Left kidney (tissue), 8 donors: ENCODE data around the gene PPP1R13B. TPM values are rescaled to one million over a fixed set of nuclear protein-coding genes. Genes with fewer than 3 reads are reported as not detected.
"Not testable (repeated sequence)": the region's sequence is repeated elsewhere in the genome, so short reads cannot be mapped to it uniquely, and the experiment has no call there.

Experiments
- DNase-seq: peaks from one replicate; pipeline ENCODE4 v3.0.0-alpha.2; 2013
- long read RNA-seq, 8 donors: transcript quantifications; one replicate each; lab custom pipeline, GENCODE V29; 2026
- polyA plus RNA-seq: library from polyadenylated mRNA; unstranded; fragments of 120-200 nt; gene quantifications from one replicate; pipeline ENCODE4 v1.2.1, GENCODE V29; 2013; ENCODE audit not compliant: insufficient read length

Gene PPP1R13B, protein sequence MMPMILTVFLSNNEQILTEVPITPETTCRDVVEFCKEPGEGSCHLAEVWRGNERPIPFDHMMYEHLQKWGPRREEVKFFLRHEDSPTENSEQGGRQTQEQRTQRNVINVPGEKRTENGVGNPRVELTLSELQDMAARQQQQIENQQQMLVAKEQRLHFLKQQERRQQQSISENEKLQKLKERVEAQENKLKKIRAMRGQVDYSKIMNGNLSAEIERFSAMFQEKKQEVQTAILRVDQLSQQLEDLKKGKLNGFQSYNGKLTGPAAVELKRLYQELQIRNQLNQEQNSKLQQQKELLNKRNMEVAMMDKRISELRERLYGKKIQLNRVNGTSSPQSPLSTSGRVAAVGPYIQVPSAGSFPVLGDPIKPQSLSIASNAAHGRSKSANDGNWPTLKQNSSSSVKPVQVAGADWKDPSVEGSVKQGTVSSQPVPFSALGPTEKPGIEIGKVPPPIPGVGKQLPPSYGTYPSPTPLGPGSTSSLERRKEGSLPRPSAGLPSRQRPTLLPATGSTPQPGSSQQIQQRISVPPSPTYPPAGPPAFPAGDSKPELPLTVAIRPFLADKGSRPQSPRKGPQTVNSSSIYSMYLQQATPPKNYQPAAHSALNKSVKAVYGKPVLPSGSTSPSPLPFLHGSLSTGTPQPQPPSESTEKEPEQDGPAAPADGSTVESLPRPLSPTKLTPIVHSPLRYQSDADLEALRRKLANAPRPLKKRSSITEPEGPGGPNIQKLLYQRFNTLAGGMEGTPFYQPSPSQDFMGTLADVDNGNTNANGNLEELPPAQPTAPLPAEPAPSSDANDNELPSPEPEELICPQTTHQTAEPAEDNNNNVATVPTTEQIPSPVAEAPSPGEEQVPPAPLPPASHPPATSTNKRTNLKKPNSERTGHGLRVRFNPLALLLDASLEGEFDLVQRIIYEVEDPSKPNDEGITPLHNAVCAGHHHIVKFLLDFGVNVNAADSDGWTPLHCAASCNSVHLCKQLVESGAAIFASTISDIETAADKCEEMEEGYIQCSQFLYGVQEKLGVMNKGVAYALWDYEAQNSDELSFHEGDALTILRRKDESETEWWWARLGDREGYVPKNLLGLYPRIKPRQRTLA
- 44.3 TPM for polyA plus RNA-seq
- long read RNA-seq, donor 1, full-length matches to known transcripts, result 8 of 15 reads
- long read RNA-seq, donor 1, partial matches to known transcripts, result 7 of 15 reads
- long read RNA-seq, donor 1, other reads (novel, unspliced or antisense), result 0 of 15 reads
- long read RNA-seq, donor 2, partial matches to known transcripts, result 18 of 20 reads
- long read RNA-seq, donor 2, other reads (novel, unspliced or antisense), result 0 of 20 reads
- long read RNA-seq, donor 3, partial matches to known transcripts, result 58 of 81 reads
- long read RNA-seq, donor 3, other reads (novel, unspliced or antisense), result 17 of 81 reads
- long read RNA-seq, donor 4, result 0 reads
- long read RNA-seq, donor 5, result 0 reads
- long read RNA-seq, donor 6, partial matches to known transcripts, result 0 of 4 reads
- long read RNA-seq, donor 6, other reads (novel, unspliced or antisense), result 0 of 4 reads
- long read RNA-seq, donor 7, partial matches to known transcripts, result 0 of 2 reads
- long read RNA-seq, donor 7, other reads (novel, unspliced or antisense), result 0 of 2 reads
- long read RNA-seq, donor 8, partial matches to known transcripts, result 0 of 5 reads
- long read RNA-seq, donor 8, other reads (novel, unspliced or antisense), result 0 of 5 reads

DNA sequence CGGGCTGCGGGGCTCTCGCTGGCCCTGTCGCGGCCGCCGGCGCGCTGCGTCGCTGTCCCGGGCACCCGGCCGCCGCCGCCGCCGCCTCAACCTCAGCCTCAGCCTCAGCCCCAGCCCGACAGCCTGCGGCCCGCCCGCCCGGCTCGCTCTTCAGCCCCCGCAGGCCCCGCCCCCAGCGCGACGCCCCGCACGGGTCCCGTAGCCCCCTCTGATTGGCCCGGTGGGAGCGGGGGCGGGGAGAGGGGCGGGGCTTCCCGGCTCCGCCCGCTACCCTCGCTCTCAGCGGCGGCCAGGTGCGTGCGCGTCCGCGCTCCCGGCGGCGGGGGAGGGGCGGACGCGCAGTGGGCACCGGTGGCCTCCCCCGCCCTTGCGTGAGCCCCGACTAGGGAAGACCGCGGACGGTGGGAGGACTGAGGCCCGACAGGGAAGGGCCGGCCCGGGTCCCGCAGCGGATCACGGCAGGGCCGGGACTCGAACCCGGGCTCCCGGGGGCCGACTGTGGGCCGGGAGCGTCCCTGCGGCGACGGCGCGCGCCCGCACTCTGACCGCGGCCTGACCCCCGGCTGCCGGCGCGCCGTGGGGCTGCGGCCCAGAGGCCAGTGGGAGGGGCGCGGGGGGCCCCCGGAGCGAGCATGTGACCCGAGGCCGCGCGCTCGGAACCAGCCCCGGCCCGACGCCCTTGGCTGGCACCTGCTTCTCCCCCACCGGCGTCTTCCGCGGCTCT is at the start of gene PPP1R13B:
TSS of gene PPP1R13B (minus strand) at position 125 of the 724 bp plus-strand sequence. CDS start 268 bp downstream, outside the sequence.
- DNase-seq, result peak; percentile 90

DNA sequence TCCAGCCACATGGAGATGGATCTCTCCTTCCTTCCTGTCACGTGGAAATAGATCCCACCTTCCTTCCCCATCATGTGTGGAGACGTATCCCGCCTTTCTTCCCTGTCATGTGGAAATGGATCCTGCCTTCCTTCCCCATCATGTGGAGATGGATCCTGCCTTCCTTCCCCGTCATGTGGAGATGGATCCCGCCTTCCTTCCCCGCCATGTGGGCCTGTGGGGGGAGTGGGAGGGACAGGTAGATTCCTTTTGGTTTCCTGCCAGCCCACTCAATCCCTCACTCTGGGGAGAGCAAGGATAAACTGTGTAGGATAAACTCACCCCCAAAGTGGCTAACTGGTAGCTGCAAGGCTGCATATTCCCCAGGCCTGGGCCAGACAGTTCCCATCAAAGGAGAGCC is 49.2 kb upstream of the PPP1R13B start:
- DNase-seq, result no peak

DNA sequence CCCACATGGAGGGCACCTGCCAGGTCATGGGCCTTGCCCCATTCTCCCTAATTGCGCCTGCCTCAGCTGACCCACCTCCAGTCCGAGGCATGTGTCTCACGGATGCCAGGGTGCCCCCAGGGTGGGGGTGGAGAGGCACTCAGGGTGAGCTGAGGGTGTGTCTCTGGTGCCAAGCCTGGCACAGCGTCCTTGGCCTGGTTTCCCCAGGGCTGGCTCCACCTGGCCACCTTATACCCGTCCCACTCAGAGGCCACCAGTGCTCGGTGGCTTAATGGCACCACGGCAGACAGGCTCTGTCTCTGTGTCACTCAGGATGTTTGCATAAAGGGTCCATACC is 47.3 kb upstream of the PPP1R13B start:
- DNase-seq, result no peak

DNA sequence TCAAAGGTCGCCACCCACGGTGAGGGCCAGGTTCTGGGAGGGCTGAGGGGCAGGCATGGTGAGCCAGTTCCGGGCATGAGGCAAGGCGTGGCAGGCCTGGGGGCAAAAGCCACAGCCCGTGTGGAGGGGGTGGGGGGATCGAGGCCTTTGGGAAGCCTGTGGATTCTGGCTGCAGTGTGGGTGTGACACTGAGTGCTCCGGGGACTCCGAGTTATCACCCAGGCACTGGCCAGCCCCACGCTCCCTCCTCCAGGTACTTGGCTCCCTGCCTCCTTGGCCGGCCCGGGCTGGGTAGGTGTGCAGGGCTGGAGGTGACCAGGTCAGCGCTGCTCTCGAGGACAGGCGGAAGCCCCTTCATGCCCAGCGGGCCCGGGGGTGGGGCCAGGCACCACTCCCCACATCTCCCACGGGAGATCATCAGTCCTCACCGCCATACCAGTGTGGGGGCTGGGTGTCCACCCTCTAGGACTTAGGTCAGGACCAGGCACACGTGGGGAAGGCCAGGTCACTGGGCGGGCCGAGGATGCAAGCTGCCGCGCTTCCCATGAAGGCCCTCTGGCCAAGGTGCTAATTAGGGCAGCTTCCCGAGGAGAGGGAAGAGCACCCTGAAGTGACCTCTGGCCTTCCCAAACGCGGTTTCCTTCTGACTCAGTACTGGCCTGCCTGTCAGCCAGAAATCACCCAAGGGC is 46.8 kb upstream of the PPP1R13B start:
- DNase-seq, result no peak

DNA sequence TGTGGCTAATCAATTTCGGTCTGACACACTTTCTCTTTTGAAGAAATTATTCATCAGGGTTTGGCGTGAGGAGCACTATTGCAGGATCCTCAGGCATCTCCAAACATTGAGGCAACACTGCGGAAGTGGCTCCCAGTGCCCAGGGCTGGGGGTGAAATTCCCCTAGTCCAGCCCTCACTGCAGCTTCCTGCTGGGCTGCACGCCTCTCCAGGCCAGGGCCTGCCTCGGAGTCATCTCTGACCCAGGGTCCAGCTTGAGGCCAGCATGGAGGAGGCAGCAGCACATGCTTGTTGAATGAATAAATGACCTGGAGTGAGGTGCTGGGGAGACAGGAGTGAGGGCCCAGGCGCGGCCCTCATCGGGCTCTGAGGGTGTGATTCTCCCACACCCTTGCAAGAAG is 44.9 kb upstream of the PPP1R13B start:
- DNase-seq, result no peak

DNA sequence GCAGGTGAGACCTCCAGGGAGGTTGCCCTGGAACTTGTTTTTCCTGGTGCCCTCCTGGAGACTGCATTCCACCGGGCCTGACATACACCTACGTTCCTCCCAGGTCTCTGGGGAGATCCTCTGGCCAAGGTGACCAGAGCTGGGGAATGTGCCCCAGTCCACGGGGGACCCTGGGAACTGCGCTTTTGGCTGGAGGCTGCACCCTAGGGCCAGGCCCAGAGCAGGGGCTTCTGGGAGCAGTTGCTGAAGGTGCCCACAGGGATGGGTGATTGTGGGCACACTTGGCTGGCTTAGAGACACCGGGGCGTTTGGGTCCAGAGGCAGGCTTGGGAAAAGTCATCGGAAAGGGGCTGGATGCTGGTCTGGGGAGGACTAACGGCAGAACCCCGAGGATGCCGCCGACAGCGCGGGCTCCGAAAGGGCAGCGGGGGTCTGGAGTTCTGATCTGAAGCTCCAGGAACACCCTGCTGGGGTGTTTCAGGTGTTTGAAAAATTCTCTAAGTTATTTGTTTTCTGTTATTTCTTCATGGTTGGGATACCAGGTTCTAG is 44.4 kb upstream of the PPP1R13B start:
- DNase-seq, result no peak

DNA sequence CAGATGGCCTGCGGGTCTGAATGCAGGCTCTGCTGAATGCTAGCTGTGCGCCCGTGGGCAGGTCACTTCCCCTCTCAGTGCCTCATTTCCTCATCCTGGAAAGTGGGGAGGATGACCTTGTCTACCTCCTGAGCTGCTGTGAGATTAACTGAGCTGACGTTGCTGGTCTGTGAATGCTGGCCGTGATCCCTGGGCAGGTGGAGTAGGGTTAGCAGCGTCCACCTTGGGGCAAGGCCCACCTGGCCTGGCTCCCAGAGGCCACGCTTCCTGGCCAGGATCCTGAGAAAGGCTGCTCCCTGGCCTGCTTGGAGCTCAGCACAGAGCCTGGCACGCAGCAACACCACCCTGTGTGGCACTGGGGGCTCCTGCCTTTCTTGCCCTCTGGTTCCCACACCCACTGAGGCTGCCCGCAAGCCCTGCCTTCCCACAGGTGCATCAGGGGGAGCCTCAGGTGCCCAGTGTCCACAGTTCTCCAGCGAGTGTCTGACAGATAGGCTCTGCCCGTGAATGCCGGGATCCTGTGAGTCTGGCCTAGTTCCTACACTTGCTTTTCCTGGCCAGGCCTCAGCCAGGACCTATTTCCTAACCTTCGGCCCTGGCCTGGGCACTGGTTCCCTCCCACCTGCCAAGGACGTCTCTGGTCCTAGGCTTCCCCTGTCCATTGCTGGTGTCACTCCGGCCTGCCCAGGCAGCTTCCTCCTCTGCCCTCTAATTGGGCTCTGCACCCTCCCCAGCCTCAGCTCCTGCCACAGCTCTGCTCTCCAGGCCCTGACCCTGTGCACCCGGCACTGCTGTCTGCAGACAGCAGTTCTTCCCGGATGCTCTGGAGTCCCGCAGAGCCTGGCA is 43.7 kb upstream of the PPP1R13B start:
- DNase-seq, result no peak

DNA sequence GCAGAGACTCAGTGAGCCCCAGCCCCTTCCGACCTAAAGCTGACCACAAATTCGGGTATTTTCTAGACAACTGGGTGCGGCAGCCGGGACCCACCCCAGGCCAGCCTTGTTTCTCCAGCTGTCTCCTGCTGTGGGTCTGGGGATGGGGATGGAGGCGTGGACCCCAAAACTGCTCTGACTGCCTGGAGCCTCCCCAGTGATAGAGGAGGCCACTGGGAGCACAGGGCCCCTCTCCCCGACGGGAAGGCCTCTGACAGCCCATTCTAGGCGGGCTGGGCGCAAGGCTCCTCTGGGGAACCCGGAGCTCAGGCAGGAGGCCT is 42.6 kb upstream of the PPP1R13B start:
- no peak for DNase-seq

DNA sequence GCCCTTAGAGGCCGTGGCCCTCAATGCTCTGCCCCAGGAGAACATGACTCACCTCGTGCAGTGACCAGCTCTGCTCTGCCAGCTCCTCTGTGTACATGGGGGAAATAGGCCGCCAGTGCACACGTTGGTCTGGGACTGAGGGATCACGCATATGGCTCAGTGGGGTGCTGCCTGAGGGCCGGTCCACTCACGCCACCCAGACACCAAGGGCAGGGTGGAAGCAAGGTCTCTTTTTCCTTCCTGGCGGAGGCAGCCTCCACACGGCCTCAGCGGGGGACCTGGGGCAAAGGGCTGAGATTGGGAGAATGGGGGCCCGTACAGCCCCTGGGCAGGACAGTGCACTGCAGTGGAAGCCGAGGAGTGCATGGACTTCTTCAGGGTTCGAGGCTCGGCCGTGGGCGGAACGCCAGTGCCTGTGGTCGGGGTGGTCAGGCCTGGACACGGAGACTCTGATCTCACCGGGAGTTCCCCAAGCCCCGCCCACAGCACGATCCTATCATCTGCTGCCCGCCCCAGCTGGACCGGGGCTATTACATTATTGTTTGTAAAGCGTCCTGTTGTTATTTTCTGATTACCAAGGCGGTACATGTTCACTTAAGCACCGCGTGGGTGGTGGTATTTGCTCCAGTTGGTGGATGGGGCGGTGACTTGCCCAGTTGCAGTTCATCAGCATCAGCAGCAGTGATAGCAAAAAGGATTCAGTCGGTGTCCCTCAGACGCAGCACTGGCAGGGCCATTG is 42.1 kb upstream of the PPP1R13B start:
- no peak for DNase-seq

DNA sequence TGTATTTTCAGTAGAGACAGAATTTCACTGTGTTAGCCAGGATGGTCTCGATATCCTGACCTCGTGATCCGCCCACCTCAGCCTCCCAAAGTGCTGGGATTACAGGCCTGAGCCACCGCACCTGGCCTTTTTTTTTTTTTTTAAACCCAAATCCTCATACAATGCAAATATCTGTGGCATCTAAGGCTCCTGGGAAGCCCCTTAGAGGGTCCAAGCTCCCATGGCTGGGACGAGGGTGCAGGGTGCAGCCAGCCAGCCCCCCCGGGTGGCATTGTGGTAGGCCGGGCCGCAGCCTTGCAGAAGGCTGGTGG is 41.6 kb upstream of the PPP1R13B start:
- DNase-seq, result not testable (repeated sequence)

DNA sequence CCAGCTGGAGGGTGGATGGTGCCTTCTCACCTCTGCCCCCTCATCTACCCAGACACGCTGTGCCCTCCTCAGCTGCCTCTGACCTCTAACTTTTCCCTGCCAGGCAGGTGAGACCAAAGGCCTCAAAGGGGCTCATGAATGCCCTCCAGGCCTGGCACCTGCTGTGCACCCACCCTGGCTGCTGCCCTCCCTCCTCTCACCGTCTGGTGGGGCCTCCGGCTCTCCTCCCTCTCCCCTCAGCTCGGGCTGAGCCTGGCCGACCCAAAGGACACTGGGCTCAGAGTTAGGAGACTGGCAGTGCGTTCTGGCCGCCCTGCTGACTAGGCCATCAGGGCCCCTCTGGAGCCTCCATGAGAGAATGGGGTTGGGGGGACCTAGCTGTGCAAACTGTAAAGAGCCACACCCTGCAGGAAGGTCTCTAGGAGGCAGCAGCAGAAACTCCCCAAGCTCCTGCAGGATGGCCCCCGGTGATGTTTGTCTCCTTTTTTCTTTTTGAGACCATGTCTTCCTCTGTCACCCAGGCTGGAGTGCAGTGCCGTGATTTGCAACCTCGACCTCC is 40.3 kb upstream of the PPP1R13B start:
- DNase-seq, result no peak

DNA sequence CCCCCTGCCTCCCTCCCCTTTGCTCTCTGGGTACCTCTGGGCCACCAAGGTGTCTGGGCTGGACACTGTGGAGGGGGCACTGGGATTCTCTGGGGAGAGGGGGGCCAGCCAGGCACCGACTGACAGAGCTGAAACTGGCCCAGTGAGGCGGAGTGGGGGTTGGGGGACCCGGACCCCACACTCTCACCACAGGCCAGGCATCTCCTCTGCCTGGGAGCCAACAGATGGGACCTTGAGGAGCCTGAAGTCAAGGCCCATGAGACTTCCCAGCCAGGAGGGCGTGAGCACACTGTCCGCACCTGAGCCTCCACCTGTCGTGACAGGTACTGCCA is 39.8 kb upstream of the PPP1R13B start:
- no peak for DNase-seq

DNA sequence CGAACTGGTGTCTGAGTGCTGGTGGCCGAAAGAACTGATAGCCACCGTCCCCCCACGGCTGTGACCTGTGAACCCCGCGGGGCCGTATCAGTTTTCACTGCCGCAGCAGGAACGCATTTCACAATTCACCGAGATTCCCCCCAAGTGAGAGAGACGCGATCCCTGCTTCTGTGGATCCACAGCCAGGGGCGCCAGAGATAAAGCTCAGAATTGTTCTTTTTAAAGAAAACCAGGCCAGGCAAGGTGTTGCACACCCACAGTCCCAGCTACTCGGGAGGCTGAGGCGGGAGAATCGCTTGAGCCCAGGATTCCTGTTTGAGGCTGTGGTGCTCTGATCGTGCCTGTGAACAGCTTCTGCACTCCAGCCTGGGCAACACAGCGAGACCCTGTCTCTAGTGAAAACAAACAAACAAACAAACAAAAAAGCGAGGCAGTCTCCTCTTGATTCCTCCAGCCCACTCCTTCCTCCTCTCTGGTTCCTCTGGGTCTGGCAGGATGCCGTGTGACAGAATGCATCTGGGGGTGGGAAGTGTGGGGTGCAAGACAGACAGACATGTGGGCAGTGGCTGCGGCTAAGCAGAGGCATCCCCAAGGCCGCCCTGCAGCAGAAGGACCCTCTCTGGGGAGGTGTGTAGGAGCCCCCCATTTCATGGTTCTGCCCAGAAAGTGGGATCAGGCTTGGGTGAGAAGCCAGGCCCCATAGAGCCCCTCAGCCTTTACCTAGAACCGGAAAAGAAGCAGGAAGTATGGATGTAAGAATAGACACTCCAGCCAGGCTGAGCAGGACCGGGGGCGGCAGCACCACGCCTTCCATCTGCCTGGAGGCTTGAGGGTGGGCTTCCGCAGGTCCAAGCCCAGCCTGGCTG is 39.2 kb upstream of the PPP1R13B start:
- DNase-seq, result peak; percentile 45

DNA sequence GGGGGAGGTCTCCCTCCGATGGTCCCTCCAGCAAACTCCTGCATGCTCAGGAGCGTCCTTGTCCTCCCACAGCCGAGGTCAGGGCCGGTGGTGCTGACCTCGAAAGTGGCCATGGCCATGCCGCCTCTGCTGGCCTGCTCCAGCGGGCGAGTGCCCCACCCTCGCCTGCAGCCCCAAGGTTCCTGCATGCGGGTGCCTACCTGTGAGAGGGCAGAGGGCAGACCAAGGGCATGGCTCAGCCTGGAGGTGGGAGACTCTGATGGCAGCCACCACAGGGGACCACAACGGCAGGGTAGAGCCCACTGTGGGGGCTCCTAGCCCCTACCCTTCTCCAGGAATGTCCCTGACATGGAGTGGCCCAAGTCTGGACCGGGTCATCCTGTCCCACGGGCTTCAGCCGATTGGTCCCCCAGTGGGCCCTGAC is 38.1 kb upstream of the PPP1R13B start:
- DNase-seq, result no peak

DNA sequence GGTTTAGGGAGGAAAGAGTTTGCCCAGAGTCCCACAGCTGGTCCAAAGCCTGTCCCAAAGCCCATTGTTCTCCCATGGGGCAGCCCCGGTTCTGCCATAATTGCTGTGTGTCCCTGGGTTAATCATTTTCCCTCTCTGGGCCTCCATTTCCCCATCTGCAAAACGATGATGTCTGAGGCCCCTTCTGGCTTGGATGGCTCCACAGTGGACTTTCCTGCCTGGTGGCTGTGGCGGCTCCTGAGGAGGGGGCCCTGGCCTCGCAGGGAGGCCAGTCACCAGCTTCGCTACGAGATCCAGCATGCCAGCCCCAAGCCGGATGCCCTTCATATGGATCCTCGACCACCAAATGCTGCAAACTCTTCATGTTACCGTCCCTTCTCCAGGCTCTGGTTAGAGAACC is 37.5 kb upstream of the PPP1R13B start:
- no peak for DNase-seq

DNA sequence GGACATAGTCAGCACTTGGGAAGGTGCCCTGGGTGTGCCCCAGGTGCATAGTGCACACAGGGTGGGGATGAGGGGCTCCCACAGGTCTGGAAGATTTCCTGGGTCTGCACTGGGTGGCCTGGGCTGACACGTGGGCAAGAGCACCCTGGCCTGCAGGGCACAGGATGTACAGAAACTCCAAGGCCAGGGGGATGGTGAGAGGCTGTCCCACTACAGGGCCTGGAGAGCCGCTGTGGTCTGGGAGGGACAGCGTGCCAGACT is 35.8 kb upstream of the PPP1R13B start:
- DNase-seq, result no peak

DNA sequence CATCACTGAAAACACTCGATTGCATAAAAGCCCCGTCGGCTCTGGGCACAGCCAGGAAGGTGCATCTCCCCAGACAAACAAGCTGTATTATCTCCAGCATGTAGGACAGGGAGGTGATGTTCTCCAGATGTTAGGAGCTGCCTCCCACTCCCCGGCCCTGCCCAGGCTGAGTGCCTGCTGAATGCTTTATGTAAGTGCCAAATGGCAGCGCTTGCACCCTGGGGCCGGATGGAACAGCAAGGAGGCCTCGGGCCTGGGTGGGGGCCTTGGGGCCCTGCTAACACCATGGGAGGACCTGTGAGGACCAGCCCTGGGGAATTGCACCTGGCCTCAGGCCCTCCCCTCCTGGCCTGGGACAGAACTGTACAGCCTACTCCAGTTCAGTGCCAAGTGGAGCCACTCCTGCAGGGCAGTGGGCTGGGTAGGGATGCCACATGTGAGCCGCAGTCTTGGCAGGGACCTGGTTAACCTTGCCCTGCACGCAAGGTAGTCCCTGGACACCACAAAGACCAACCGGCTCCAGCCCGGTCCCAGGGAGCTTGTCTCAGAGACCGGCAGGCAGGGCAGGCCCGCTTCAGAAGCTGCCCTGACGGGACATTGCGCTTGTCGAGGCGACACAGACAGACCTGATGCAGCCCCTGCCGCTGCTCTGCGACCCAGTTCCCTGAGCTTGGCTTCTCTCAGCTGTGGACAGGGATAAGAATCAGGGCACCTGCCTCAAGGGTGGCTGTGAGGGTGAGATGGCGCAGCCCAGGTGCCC is 35.3 kb upstream of the PPP1R13B start:
- no peak for DNase-seq
